HepG2 (cell line): ENCODE measurements around the gene RAI2. TPM values are rescaled to one million over a fixed set of nuclear protein-coding genes. Genes with fewer than 3 reads are reported as not detected.

ENCODE experiments used
- ATAC-seq: fragments of 200-7000 bp; cut with Tn5 transposase; 3 replicates; pipeline ENCODE4 v1.9.1; 2020; ENCODE audit warnings: mild to moderate bottlenecking, moderate library complexity
- BruUV-seq: library from RNA; stranded (reverse); fragments of 400-500 nt; replicated peaks from 2 replicates; lab custom pipeline; 2021; lab: Mats Ljungman, UMichigan
- CTCF ChIA-PET: fragments of 300-600 bp; formaldehyde crosslinking; extraction: SDS; loops from one replicate; lab custom pipeline; 2021; ENCODE audit warnings: low total read pairs, inconsistent platforms, low intra/inter-chr PET ratio; lab: Yijun Ruan, JAX
- POLR2A ChIA-PET: fragments of 350-600 bp; sonication (Branson Sonifier 250); formaldehyde crosslinking; loops from one replicate; lab custom pipeline; 2020; ENCODE audit warnings: antibody characterized with exemption, inconsistent platforms; lab: Yijun Ruan, JAX
- DNase-seq: peaks from one replicate; pipeline ENCODE4 v3.0.0-alpha.2; 2015; ENCODE audit warnings: low spot score
- FAIRE-seq: peaks from 3 replicates; lab custom pipeline; 2011; peaks lifted over from hg19 to GRCh38; lab: Jason Lieb, UNC
- H2AFZ ChIP-seq: one replicate; pipeline ENCODE4 v1.6.1; 2011; ENCODE audit warnings: low read length, inconsistent platforms
- H3K27ac ChIP-seq: fragments of 300-600 bp; 3 replicates; pipeline ENCODE4 v1.8.0; 2011; ENCODE audit warnings: mixed run types, mild to moderate bottlenecking, mixed read lengths, low read length, inconsistent platforms; ENCODE audit not compliant: insufficient read depth; ENCODE audit errors: extremely low read length
- H3K27me3 ChIP-seq, 2 experiments: fragments of 200-600 bp in 1 of 2; 2 replicates in 1 of 2; 3 replicates in 1 of 2; pipeline versions ENCODE4 v1.6.0 to v1.8.0; 2011; ENCODE audit warnings: low read length in 2 of 2, mild to moderate bottlenecking in 2 of 2, moderate library complexity in 2 of 2, inconsistent platforms in 1 of 2; ENCODE audit not compliant: insufficient read depth in 2 of 2, control insufficient read depth in 1 of 2
- H3K36me3 ChIP-seq, 2 experiments: fragments of 200-600 bp in 1 of 2; replicated peaks in 1 of 2; 2 replicates in 1 of 2; 3 replicates in 1 of 2; pipeline versions ENCODE4 v1.5.1 to v1.8.0; 2011; ENCODE audit warnings: low read length in 2 of 2, inconsistent platforms in 1 of 2; ENCODE audit not compliant: insufficient read depth in 2 of 2, control insufficient read depth in 1 of 2
- H3K4me1 ChIP-seq: 2 replicates; pipeline ENCODE4 v1.5.1; 2012; ENCODE audit warnings: low read length, inconsistent platforms; ENCODE audit not compliant: insufficient read depth
- H3K4me2 ChIP-seq: 2 replicates; pipeline ENCODE4 v1.6.0; 2011; ENCODE audit warnings: low read depth, low read length, inconsistent platforms
- H3K4me3 ChIP-seq, 3 experiments: fragments of 200-600 bp in 1 of 3; sonication (generic), shearing (Covaris generic) in 1 of 3; replicated peaks in 1 of 3; 2 replicates each; pipeline ENCODE4 v1.5.1; 2011 to 2016; ENCODE audit warnings: low read length in 3 of 3, inconsistent platforms in 2 of 3, low read depth in 2 of 3, mild to moderate bottlenecking in 2 of 3, control low read depth in 1 of 3, mixed read lengths in 1 of 3; ENCODE audit not compliant: insufficient read depth in 1 of 3
- H3K79me2 ChIP-seq: one replicate; pipeline ENCODE4 v1.6.1; 2011; ENCODE audit warnings: low read length, inconsistent platforms; ENCODE audit not compliant: insufficient read depth
- H3K9ac ChIP-seq: 2 replicates; pipeline ENCODE4 v1.6.0; 2011; ENCODE audit warnings: mild to moderate bottlenecking, low read depth, low read length, inconsistent platforms; ENCODE audit not compliant: insufficient read depth
- H3K9me3 ChIP-seq: 2 replicates; pipeline ENCODE4 v1.5.1; 2012; ENCODE audit warnings: mild to moderate bottlenecking, low read length
- H4K20me1 ChIP-seq: 2 replicates; pipeline ENCODE4 v1.6.0; 2011; ENCODE audit warnings: inconsistent platforms, mild to moderate bottlenecking, low read length, moderate library complexity; ENCODE audit not compliant: insufficient read depth
- FOXP4 ChIP-seq: sonication (generic); formaldehyde crosslinking; IDR thresholded peaks from 2 replicates; pipeline ENCODE4 v1.4.0; 2020; ENCODE audit warnings: missing genetic modification reagents
- HMGXB4 ChIP-seq, 2 experiments: sonication (generic) in 1 of 2; formaldehyde crosslinking in 1 of 2; IDR thresholded peaks; 2 replicates each; pipeline versions ENCODE4 v1.4.0 to v1.6.1; 2018 to 2020; ENCODE audit warnings: missing genetic modification reagents in 2 of 2, borderline replicate concordance in 1 of 2, low read depth in 1 of 2, mild to moderate bottlenecking in 1 of 2, missing biosample characterization in 1 of 2
- MTA3 ChIP-seq: sonication (generic); formaldehyde crosslinking; IDR thresholded peaks from 2 replicates; pipeline ENCODE4 v1.4.0; 2020; ENCODE audit warnings: missing genetic modification reagents
- MTF2 ChIP-seq: sonication (generic); formaldehyde crosslinking; IDR thresholded peaks from 2 replicates; pipeline ENCODE4 v1.5.0; 2020; ENCODE audit warnings: missing genetic modification reagents, borderline replicate concordance
- NCOR1 ChIP-seq: fragments of 200-600 bp; sonication (generic); IDR thresholded peaks from 2 replicates; pipeline ENCODE4 v1.7.0; 2017; ENCODE audit warnings: antibody characterized with exemption, low read length, borderline replicate concordance
- PPARG ChIP-seq: conservative IDR thresholded peaks from 2 replicates; pipeline ENCODE4 v1.6.1; 2016; ENCODE audit warnings: missing biosample characterization, missing genetic modification reagents
- SKIL ChIP-seq: sonication (generic); formaldehyde crosslinking; IDR thresholded peaks from 2 replicates; pipeline ENCODE4 v1.8.0; 2022; ENCODE audit warnings: missing genetic modification reagents, mild to moderate bottlenecking, moderate library complexity, borderline replicate concordance
- ZFAT ChIP-seq: sonication (generic); formaldehyde crosslinking; conservative IDR thresholded peaks from 2 replicates; pipeline ENCODE4 v1.8.1; 2023; ENCODE audit warnings: missing genetic modification reagents, inconsistent platforms
- ZFX ChIP-seq: sonication (generic); formaldehyde crosslinking; IDR thresholded peaks from 2 replicates; pipeline ENCODE4 v1.4.0; 2020; ENCODE audit warnings: mild to moderate bottlenecking, low read depth, missing genetic modification reagents, moderate library complexity
- ZNF121 ChIP-seq: sonication (generic); formaldehyde crosslinking; IDR thresholded peaks from 2 replicates; pipeline ENCODE4 v1.5.0; 2020; ENCODE audit warnings: mild to moderate bottlenecking, missing genetic modification reagents
- ZNF276 ChIP-seq: sonication (generic); formaldehyde crosslinking; IDR thresholded peaks from 2 replicates; pipeline ENCODE4 v1.4.0; 2020; ENCODE audit warnings: mild to moderate bottlenecking, low read depth, missing genetic modification reagents
- ZNF382 ChIP-seq: sonication (generic); formaldehyde crosslinking; IDR thresholded peaks from 2 replicates; pipeline ENCODE4 v1.5.0; 2020; ENCODE audit warnings: missing genetic modification reagents, mild to moderate bottlenecking, borderline replicate concordance
- ZNF530 ChIP-seq: sonication (generic); formaldehyde crosslinking; IDR thresholded peaks from 2 replicates; pipeline ENCODE4 v1.5.0; 2020; ENCODE audit warnings: low read depth, mild to moderate bottlenecking, missing genetic modification reagents
- ZNF562 ChIP-seq: sonication (generic); formaldehyde crosslinking; IDR thresholded peaks from 2 replicates; pipeline ENCODE4 v1.8.0; 2022; ENCODE audit warnings: missing genetic modification reagents, borderline replicate concordance
- WGBS: methylation state at CpG from one replicate; pipeline ENCODE4 v1.1.6; 2017; ENCODE audit warnings: low lambda C conversion rate; 5-methylcytosine and 5-hydroxymethylcytosine counted together
- in situ Hi-C: cut with HindIII; loops from 2 replicates; pipeline ENCODE4 v1.10.0; 2017; ENCODE audit warnings: low pct_unique_long_range_greater_than_20kb; ENCODE audit not compliant: extremely low pct_ligation_motif_present
- intact Hi-C: fragments of 100-400 bp; cut with micrococcal nuclease; formaldehyde crosslinking; loops from one replicate; pipeline ENCODE4 v1.10.0; 2022; ENCODE audit not compliant: unreplicated experiment
- polyA plus RNA-seq, 8 experiments: library from polyadenylated mRNA; depleted of rRNA in 3 of 8; stranded (reverse) in 7 of 8; unstranded in 1 of 8; fragments of >200 nt; fragmentation: Illumina TruSeq in 4 of 8; extraction: Trizol in 4 of 8; gene quantifications; 2 replicates each; pipeline versions ENCODE4 v1.2.1 to v1.2.3, GENCODE V29; 2011 to 2016; ENCODE audit warnings: low read depth in 4 of 8, missing spikeins in 1 of 8, mixed read lengths in 1 of 8; ENCODE audit not compliant: insufficient read depth in 1 of 8
- total RNA-seq, 5 experiments: library from RNA; depleted of rRNA; stranded (reverse); fragments of >200 nt; fragmentation: Illumina TruSeq; extraction: Trizol; gene quantifications; 2 replicates each; pipeline ENCODE4 v1.2.3, GENCODE V29; 2016; ENCODE audit warnings: low read depth in 1 of 5

RAI2 gene
- total and polyA plus RNA-seq, 2 of the 13 experiments (the other 11 are each of a cell fraction or from before 2014, with no cell fraction given) = not detected

- TF ChIP-seq ZFX (CRISPR knock-in tag) = no peak
- TF ChIP-seq ZNF530 = no peak
- TF ChIP-seq ZFAT (CRISPR knock-in tag) = no peak
- no peak for TF ChIP-seq ZNF382 (CRISPR knock-in tag)
These were observed 92.1 kb downstream of the RAI2 start (continued) for GRCh38 chrX:17768997-17769396.

GRCh38 chrX:17767734-17768133, 93.4 kb downstream of the RAI2 start:
- Histone ChIP-seq H3K4me3 (no peak overlapping the region), H3K4me2 (no peak overlapping the region), H3K9me3 (no peaks in the 10 kb centered on the region), H3K36me3 (no peaks in the 10 kb centered on the region), H3K79me2 (no peaks in the 10 kb centered on the region), H4K20me1 (no peaks in the 10 kb centered on the region), H3K9ac (no peak overlapping the region), H3K27me3 (no peaks in the 10 kb centered on the region; a peak in 1 of 5 replicates), H2AFZ (no peak overlapping the region), H3K4me1 (no peaks in the 10 kb centered on the region), H3K27ac (no peak overlapping the region)
- WGBS = 0% methylated on average over 1 of the region's 1 CpG
- ChIA-PET POLR2A (no interaction called here), CTCF (no interaction called here)
- in situ Hi-C loops = no loop called here
- BruUV-seq = no TSS peak
- ATAC-seq = no peak
- no peak for DNase-seq
- intact Hi-C loops = no loop called here
- FAIRE-seq = no peak
- TF ChIP-seq ZNF276 (CRISPR knock-in tag) (no peak), MTF2 (CRISPR knock-in tag) (no peak), PPARG (no peak), FOXP4 (no peak), MTA3 (no peak), SKIL (CRISPR knock-in tag) (no peak), NCOR1 (no peak), HMGXB4 (CRISPR knock-in tag; IDR thresholded peaks at IDR 0.05; ENCODE audit: borderline replicate concordance in 1 of 2, low read depth in 1 of 2) (no peak), ZNF121 (CRISPR knock-in tag) (no peak), ZNF562 (no peak)
